VCaP (cell line): ENCODE data around the gene C19orf67.
"Not testable (repeated sequence)": the region's sequence is repeated elsewhere in the genome, so short reads cannot be mapped to it uniquely, and the experiment has no call there.

ENCODE experiments used
- H3K27ac ChIP-seq: fragments of 450-650 bp; 2 replicates; pipeline ENCODE4 v1.5.1; 2017
- TF ChIP-seq, protein P1 (sequence below): fragments of 450-650 bp; conservative IDR thresholded peaks from 2 replicates; pipeline ENCODE4 v1.5.1; 2017; ENCODE audit warnings: mild to moderate bottlenecking, moderate library complexity

Gene C19orf67

DNA sequence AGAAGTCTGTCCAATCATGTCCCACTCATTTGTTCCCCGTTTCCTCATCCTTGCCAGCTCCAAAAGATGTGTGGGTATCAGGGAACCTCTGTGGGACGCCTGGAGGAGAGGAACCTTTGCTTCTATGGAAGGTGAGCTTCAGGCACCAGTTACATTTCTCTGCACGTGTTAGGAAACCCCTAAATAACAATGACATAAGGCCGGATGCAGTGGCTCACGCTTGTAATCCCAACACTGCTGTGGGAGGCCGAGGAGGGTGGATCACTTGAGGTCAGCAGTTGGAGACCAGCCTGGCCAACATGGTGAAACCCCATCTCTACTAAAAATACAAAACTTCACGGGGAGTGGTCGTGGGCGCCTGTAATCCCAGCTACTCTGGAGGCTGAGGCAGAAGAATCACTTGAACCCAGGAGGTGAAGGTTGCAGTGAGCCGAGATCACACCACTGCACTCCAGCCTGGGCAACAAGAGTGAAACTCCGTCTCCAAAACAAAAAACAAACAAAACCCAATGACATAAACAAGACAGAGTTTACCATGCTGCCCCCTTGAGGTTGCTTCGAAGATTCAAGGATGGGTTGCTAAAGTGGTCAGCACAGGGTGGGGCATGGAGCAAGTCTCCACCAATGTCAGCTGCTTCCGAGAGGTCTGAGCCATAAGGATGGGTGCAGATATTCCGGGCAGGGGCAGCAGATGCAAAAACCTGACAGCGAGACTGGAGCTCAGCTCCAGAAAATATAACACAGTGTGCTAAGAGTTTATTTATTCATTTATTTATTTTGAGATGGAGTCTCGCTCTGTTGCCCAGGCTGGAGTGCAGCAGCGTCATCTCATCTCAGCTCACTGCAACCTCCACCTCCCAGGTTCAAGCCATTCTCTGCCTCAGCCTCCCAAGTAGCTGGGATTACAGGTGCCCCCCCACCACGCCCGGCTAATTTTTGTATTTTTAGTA is 42.6 kb downstream of the C19orf67 start:
- TF ChIP-seq, protein P1, sequence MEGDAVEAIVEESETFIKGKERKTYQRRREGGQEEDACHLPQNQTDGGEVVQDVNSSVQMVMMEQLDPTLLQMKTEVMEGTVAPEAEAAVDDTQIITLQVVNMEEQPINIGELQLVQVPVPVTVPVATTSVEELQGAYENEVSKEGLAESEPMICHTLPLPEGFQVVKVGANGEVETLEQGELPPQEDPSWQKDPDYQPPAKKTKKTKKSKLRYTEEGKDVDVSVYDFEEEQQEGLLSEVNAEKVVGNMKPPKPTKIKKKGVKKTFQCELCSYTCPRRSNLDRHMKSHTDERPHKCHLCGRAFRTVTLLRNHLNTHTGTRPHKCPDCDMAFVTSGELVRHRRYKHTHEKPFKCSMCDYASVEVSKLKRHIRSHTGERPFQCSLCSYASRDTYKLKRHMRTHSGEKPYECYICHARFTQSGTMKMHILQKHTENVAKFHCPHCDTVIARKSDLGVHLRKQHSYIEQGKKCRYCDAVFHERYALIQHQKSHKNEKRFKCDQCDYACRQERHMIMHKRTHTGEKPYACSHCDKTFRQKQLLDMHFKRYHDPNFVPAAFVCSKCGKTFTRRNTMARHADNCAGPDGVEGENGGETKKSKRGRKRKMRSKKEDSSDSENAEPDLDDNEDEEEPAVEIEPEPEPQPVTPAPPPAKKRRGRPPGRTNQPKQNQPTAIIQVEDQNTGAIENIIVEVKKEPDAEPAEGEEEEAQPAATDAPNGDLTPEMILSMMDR, result peak; percentile 44
- H3K27ac ChIP-seq, result not testable (repeated sequence)

DNA sequence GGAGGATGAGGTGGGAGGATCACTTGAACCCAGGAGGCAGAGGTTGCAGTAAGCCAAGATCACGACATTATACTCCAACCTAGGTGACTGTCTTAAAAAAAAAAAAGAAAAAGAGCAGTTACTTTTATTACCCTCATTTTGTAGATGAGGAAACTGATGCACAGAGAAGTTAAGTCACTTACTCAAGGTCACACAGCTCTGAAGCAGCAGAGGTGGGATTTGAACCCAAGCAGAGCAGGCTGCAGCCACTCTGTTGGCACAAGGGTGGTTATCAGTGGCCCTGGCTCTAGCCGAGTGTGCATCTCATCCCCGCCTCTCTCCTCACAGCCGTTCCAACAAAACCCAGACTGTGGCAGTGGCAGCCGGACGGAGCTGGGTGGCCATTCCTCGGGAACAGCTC is 46.4 kb downstream of the C19orf67 start:
- TF ChIP-seq, protein P1, result no peak
- no peak overlapping the region for H3K27ac ChIP-seq

DNA sequence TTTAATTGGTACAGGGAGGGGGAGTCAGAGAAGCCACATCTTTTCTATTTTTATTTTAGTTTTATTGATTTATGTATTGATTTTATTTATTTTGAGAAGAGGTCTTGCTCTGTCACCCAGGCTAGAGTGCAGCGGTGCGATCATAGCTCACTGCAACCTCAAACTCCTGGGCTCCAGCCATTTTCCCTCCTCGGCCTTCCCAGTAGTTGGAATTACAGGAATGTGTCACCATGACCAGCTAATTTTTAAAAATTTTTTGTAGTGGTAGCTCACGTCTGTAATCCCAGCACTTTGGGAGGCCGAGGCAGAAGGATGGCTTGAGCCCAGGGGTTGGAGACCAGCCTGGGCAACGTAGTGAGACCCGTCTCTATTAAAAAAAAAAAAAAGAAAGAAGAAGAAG is 49.9 kb downstream of the C19orf67 start:
- TF ChIP-seq, protein P1, result no peak
- H3K27ac ChIP-seq, result no peak overlapping the region

DNA sequence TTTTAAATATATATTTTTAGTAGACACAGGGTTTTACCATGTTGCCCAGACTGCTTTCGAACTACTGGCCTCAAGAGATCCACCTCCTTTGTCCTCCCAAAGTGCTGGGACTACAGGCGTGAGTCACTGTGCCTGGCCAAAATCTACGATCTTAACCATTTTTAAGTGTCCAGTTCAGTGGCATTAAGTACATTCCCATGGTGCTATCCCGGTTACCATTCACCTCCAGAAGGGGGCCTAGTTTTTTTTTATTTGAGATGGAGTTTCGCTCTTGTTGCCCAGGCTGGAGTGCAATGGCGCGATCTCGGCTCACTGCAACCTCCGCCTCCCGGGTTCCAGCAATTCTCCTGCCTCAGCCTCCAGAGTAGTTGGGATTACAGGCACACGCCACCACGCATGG is 50.4 kb downstream of the C19orf67 start:
- H3K27ac ChIP-seq, result not testable (repeated sequence)

DNA sequence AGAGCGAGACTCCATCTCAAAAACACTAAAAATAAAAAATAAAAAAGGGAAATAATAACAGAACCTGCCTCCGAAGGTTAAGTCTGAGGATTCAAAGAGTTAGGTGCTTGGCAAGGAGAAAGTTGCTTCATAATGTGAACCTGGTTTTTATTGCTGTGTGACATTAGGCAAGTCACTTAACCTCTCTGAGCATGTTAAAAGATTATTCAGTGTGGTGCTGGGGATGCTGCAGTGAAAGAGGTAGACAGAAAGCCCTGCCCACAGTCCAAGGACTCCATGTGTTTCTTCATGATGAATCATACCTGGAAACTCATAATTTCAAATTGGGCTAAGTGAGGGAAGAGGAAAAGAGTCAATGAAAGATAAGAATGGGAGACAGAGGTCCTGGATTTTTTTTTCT is 51.6 kb downstream of the C19orf67 start:
- TF ChIP-seq, protein P1, result no peak
- H3K27ac ChIP-seq, result no peak overlapping the region

DNA sequence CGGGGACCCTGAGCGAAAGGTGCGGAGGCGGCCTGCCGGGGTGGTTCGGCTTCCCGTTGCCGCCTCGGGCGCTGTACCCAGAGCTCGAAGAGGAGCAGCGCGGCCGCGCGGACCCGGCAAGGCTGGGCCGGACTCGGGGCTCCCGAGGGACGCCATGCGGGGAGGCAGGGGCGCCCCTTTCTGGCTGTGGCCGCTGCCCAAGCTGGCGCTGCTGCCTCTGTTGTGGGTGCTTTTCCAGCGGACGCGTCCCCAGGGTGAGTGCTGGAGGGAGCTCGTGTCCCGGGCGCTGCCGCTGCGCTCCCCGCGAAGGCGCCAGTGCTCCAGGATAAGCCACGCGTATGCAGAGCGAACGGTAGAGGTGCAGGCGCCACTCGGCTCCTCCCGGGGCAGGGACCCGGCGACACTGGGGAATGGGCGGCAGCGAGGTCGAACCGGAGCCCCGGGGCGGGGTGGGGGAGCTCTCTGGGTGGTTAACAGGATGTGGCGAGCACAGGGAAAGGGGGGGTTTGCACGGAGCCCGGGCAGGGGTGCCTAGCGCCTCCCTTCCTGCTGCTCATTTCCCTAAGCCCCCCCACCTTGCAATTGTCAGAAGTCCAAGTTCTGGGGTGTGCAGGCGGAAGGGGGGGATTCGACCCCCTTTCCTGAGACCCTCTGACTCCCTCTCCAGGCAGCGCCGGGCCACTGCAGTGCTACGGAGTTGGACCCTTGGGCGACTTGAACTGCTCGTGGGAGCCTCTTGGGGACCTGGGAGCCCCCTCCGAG is 53.7 kb downstream of the C19orf67 start, which contains the start of gene IL27RA:
IL27RA (plus strand) TSS at position 44 of the 762 bp plus-strand sequence; CDS start at position 155, 111 bp downstream.
- no peak within 1 kb of the TSS; the same call in 1 of the 2 replicates for H3K27ac ChIP-seq
- TF ChIP-seq, protein P1, result peak; percentile 59
